Naive thymus-derived CD4-positive, alpha-beta T cell (primary cell): Measurements from ENCODE around the gene IFNA21. TPM values are rescaled to one million over a fixed set of nuclear protein-coding genes. Genes with fewer than 3 reads are reported as not detected.

Source experiments
- ATAC-seq: fragments of 150-1000 bp; cut with Tn5 transposase; 2 replicates; pipeline ENCODE4 v1.10.0; 2021; ENCODE audit warnings: mild to moderate bottlenecking, moderate library complexity
- CTCF ChIA-PET: fragments of 350-600 bp; sonication (Branson Sonifier 250); formaldehyde crosslinking; loops from one replicate; lab custom pipeline; 2021; ENCODE audit warnings: antibody characterized with exemption; lab: Charles Lee
- POLR2A ChIA-PET: fragments of 350-600 bp; sonication (Branson Sonifier 250); formaldehyde crosslinking; loops from one replicate; lab custom pipeline; 2021; ENCODE audit warnings: antibody characterized with exemption, inconsistent platforms; lab: Charles Lee
- DNase-seq, 9 donors: peaks; one replicate each; pipeline versions ENCODE4 v3.0.0 to v3.0.0-alpha.2; 2020 to 2022; ENCODE audit warnings: mixed read lengths in 1 of 9
- H3K27ac ChIP-seq: one replicate; pipeline ENCODE4 v1.7.0; 2013; ENCODE audit warnings: mild to moderate bottlenecking, low read depth, low read length, moderate library complexity
- H3K27me3 ChIP-seq, 2 donors: one replicate each; pipeline ENCODE4 v1.7.0; 2013; ENCODE audit warnings: low read length in 2 of 2, mild to moderate bottlenecking in 2 of 2, moderate library complexity in 2 of 2; ENCODE audit not compliant: control insufficient read depth in 2 of 2, insufficient read depth in 2 of 2
- H3K36me3 ChIP-seq, 3 experiments: 1 replicate in 2 of 3; 2 replicates in 1 of 3; pipeline ENCODE4 v1.7.0; 2013; ENCODE audit warnings: low read length in 3 of 3, mild to moderate bottlenecking in 3 of 3, moderate library complexity in 1 of 3; ENCODE audit not compliant: insufficient read depth in 3 of 3, control insufficient read depth in 2 of 3
- H3K4me1 ChIP-seq, 2 donors: one replicate each; pipeline ENCODE4 v1.7.0; 2013; ENCODE audit warnings: low read length in 2 of 2, mild to moderate bottlenecking in 2 of 2, moderate library complexity in 1 of 2; ENCODE audit not compliant: control insufficient read depth in 2 of 2, insufficient read depth in 2 of 2
- H3K4me3 ChIP-seq: 2 replicates; pipeline ENCODE4 v1.7.0; 2013; ENCODE audit warnings: mild to moderate bottlenecking, low read length
- H3K9me3 ChIP-seq, 3 experiments: 1 replicate in 2 of 3; 2 replicates in 1 of 3; pipeline ENCODE4 v1.7.0; 2013; ENCODE audit warnings: low read length in 3 of 3; ENCODE audit not compliant: control insufficient read depth in 2 of 3
- H3K27ac Mint-ChIP-seq, 9 donors: one replicate each; pipeline ENCODE4 v1.8.0; 2020 to 2022; ENCODE audit warnings: mixed read lengths in 9 of 9, mild to moderate bottlenecking in 8 of 9, moderate library complexity in 5 of 9, inconsistent platforms in 2 of 9
- H3K27me3 Mint-ChIP-seq, 5 donors: one replicate each; pipeline ENCODE4 v1.8.0; 2021 to 2022; ENCODE audit warnings: mixed read lengths in 5 of 5, mild to moderate bottlenecking in 1 of 5
- H3K36me3 Mint-ChIP-seq, 5 donors: one replicate each; pipeline ENCODE4 v1.8.0; 2020 to 2022; ENCODE audit warnings: mixed read lengths in 5 of 5, mild to moderate bottlenecking in 3 of 5, inconsistent platforms in 1 of 5
- H3K4me1 Mint-ChIP-seq, 7 donors: one replicate each; pipeline ENCODE4 v1.8.0; 2020 to 2022; ENCODE audit warnings: mixed read lengths in 7 of 7, mild to moderate bottlenecking in 3 of 7, inconsistent platforms in 1 of 7
- H3K4me3 Mint-ChIP-seq, 10 donors: one replicate each; pipeline ENCODE4 v1.8.0; 2020 to 2022; ENCODE audit warnings: mild to moderate bottlenecking in 10 of 10, mixed read lengths in 10 of 10, moderate library complexity in 6 of 10, inconsistent platforms in 2 of 10
- H3K9me3 Mint-ChIP-seq, 11 donors: one replicate each; pipeline ENCODE4 v1.8.0; 2020 to 2022; ENCODE audit warnings: mixed read lengths in 11 of 11, mild to moderate bottlenecking in 4 of 11, inconsistent platforms in 1 of 11, moderate library complexity in 1 of 11
- intact Hi-C, 2 donors: fragments of 100-400 bp; cut with micrococcal nuclease; formaldehyde crosslinking; loops; one replicate each; pipeline ENCODE4 v1.15.1; 2023
- polyA plus RNA-seq, 2 donors: library from polyadenylated mRNA; unstranded; fragments of 300-500 nt; fragmentation: Illumina TruSeq; gene quantifications; one replicate each; pipeline ENCODE4 v1.2.3, GENCODE V29; 2021
- total RNA-seq, 6 experiments: library from RNA in 5 of 6; stranded (reverse) in 5 of 6; gene quantifications; 1 replicate in 5 of 6; 2 replicates in 1 of 6; pipeline ENCODE4 v1.2.3 and lab custom pipeline; 2021 to 2026

The IFNA21 gene
- total and polyA plus RNA-seq, 7 experiments from 2014 or later = not detected

GRCh38 chr9:21172156-21172555 is 5.7 kb upstream of the IFNA21 start:
- H3K36me3 ChIP-seq = no peaks in the 10 kb centered on the region
- no peaks in the 10 kb centered on the region for H3K9me3 ChIP-seq
- Mint-ChIP-seq H3K27me3 (peaks cover 0 to 58% (median 0%) of the 10 kb centered on the region in 5 donors), H3K4me1 (no peaks in the 10 kb centered on the region), H3K9me3 (no peaks in the 10 kb centered on the region), H3K27ac (no peak overlapping the region), H3K4me3 (no peak overlapping the region), H3K36me3 (peaks cover 0 to 4% (median 0%) of the 10 kb centered on the region in 5 donors)
- POLR2A ChIA-PET = no interaction called here
- ATAC-seq = no peak
- CTCF ChIA-PET = no interaction called here
- no peak overlapping the region for H3K4me3 ChIP-seq
- no peak for DNase-seq
- intact Hi-C loops = no loop called here
- H3K27me3 ChIP-seq = no peaks in the 10 kb centered on the region
- H3K4me1 ChIP-seq = no peaks in the 10 kb centered on the region
- no peak overlapping the region for H3K27ac ChIP-seq

- Mint-ChIP-seq H3K9me3 (no peaks in the 10 kb centered on the region), H3K27ac (no peak overlapping the region), H3K4me3 (no peak overlapping the region), H3K27me3 (peaks cover 0 to 58% (median 0%) of the 10 kb centered on the region in 5 donors), H3K4me1 (no peaks in the 10 kb centered on the region), H3K36me3 (peaks cover 0 to 4% (median 0%) of the 10 kb centered on the region in 5 donors)
- Histone ChIP-seq H3K9me3 (no peaks in the 10 kb centered on the region), H3K27ac (no peak overlapping the region), H3K36me3 (no peaks in the 10 kb centered on the region), H3K4me1 (no peaks in the 10 kb centered on the region), H3K4me3 (no peak overlapping the region), H3K27me3 (no peaks in the 10 kb centered on the region)
- ATAC-seq (no peak), DNase-seq (no peak)
- ChIA-PET POLR2A (no interaction called here), CTCF (no interaction called here)
- intact Hi-C loops = no loop called here
Observed at GRCh38 chr9:21171351-21171750, 4.9 kb upstream of the IFNA21 start.

GRCh38 chr9:21165516-21165915 is 944 bp downstream of the IFNA21 start:
- ATAC-seq = no peak
- POLR2A ChIA-PET = no interaction called here
- H3K4me3 Mint-ChIP-seq = no peak overlapping the region

GRCh38 chr9:21160178-21160577 is 6.3 kb downstream of the IFNA21 start:
- H3K27ac ChIP-seq = no peak overlapping the region
- peak in 1 of 9 donors; percentile 10 for DNase-seq
- CTCF ChIA-PET = no interaction called here
- peak; percentile 65 for ATAC-seq
- POLR2A ChIA-PET = no interaction called here
- H3K4me1 ChIP-seq = peaks cover 3 to 5% of the 10 kb centered on the region in 2 donors
- H3K36me3 ChIP-seq = no peaks in the 10 kb centered on the region
- Mint-ChIP-seq H3K9me3 (peaks cover 0 to 14% (median 5%) of the 10 kb centered on the region in 11 donors), H3K4me3 (peak overlapping the region in 9 of 10 donors; percentile 40 to 79 (median 71)), H3K36me3 (peaks cover 0 to 19% (median 6%) of the 10 kb centered on the region in 5 donors), H3K27me3 (peaks cover 0 to 6% (median 0%) of the 10 kb centered on the region in 5 donors), H3K27ac (peak overlapping the region in 1 of 9 donors; percentile 27), H3K4me1 (peaks cover 20 to 48% (median 34%) of the 10 kb centered on the region in 7 donors)
- no peaks in the 10 kb centered on the region for H3K27me3 ChIP-seq
- H3K9me3 ChIP-seq = no peaks in the 10 kb centered on the region
- H3K4me3 ChIP-seq = peak overlapping the region; percentile 33
- intact Hi-C loops = no loop called here

More at GRCh38 chr9:21165516-21165915, 944 bp downstream of the IFNA21 start:
- H3K9me3 ChIP-seq = no peaks in the 10 kb centered on the region
- no peak overlapping the region for H3K4me3 ChIP-seq
- H3K36me3 ChIP-seq = no peaks in the 10 kb centered on the region
- H3K4me1 ChIP-seq = no peaks in the 10 kb centered on the region
- DNase-seq = no peak
- Mint-ChIP-seq H3K9me3 (no peaks in the 10 kb centered on the region), H3K4me1 (peaks cover 12 to 29% (median 22%) of the 10 kb centered on the region in 7 donors), H3K36me3 (peaks cover 0 to 6% (median 0%) of the 10 kb centered on the region in 5 donors), H3K27ac (no peak overlapping the region), H3K27me3 (peaks cover 0 to 38% (median 0%) of the 10 kb centered on the region in 5 donors)
- intact Hi-C loops = no loop called here
- no peak overlapping the region for H3K27ac ChIP-seq
- CTCF ChIA-PET = no interaction called here
- no peaks in the 10 kb centered on the region for H3K27me3 ChIP-seq

- no peak overlapping the region for H3K27ac Mint-ChIP-seq
- Histone ChIP-seq H3K4me1 (peaks cover 3 to 5% of the 10 kb centered on the region in 2 donors), H3K4me3 (no peak overlapping the region), H3K27me3 (no peaks in the 10 kb centered on the region), H3K9me3 (no peaks in the 10 kb centered on the region), H3K36me3 (no peaks in the 10 kb centered on the region), H3K27ac (no peak overlapping the region)
- H3K9me3 Mint-ChIP-seq = peaks cover 0 to 14% (median 5%) of the 10 kb centered on the region in 11 donors
- no peak for DNase-seq
- no peak for ATAC-seq
- POLR2A ChIA-PET = no interaction called here
- H3K4me1 Mint-ChIP-seq = peaks cover 11 to 30% (median 12%) of the 10 kb centered on the region in 7 donors
- intact Hi-C loops = no loop called here
- CTCF ChIA-PET = no interaction called here
- peaks cover 0 to 15% (median 6%) of the 10 kb centered on the region in 5 donors for H3K36me3 Mint-ChIP-seq
- H3K27me3 Mint-ChIP-seq = peaks cover 0 to 25% (median 0%) of the 10 kb centered on the region in 5 donors
- no peak overlapping the region for H3K4me3 Mint-ChIP-seq
Observed at GRCh38 chr9:21155501-21155900, 11.0 kb downstream of the IFNA21 start.

- POLR2A ChIA-PET = no interaction called here
- Histone ChIP-seq H3K36me3 (no peaks in the 10 kb centered on the region), H3K27ac (no peak overlapping the region), H3K9me3 (no peaks in the 10 kb centered on the region), H3K4me3 (no peak overlapping the region), H3K27me3 (no peaks in the 10 kb centered on the region), H3K4me1 (no peaks in the 10 kb centered on the region)
- ATAC-seq (peak; percentile 58), DNase-seq (peak in 4 of 9 donors; percentile 2 to 23 (median 2))
- CTCF ChIA-PET = interaction anchor here (0.6 to 2.0 kb wide), 2 partner anchors 13 to 241 kb away, joined by 3 to 5 read pairs; no protein-coding TSS in a partner anchor
- peaks cover 2 to 23% (median 3%) of the 10 kb centered on the region in 7 donors for H3K4me1 Mint-ChIP-seq
- H3K27ac Mint-ChIP-seq = no peak overlapping the region
- H3K9me3 Mint-ChIP-seq = peaks cover 0 to 21% (median 5%) of the 10 kb centered on the region in 11 donors
- intact Hi-C loops = loop anchor here in 1 of 2 donors (1.0 to 5.0 kb wide), 3 partner anchors 173 to 635 kb away; no protein-coding TSS in a partner anchor
- peaks cover 4 to 16% (median 6%) of the 10 kb centered on the region in 5 donors for H3K36me3 Mint-ChIP-seq
- H3K4me3 Mint-ChIP-seq = no peak overlapping the region
- peaks cover 0 to 33% (median 3%) of the 10 kb centered on the region in 5 donors for H3K27me3 Mint-ChIP-seq
Observed at GRCh38 chr9:21154018-21154608, 12.3 kb downstream of the IFNA21 start.
